Measurements from ENCODE around the gene KIF18A. TPM values are rescaled to one million over a fixed set of nuclear protein-coding genes. Genes with fewer than 3 reads are reported as not detected.

KIF18A gene
- polyA plus RNA-seq, 1 donor from 2014 or later, result 0.83 TPM

- no peaks in the 10 kb centered on the region for H3F3A ChIP-seq (ENCODE audit: insufficient read depth, low read length, poor library complexity, severe bottlenecking)
- TF ChIP-seq POLR2AphosphoS5 (IDR thresholded peaks at IDR 0.05) (no peak), SMC3 (conservative IDR thresholded peaks at IDR 0.05; ENCODE audit: poor library complexity) (no peak), REST (IDR thresholded peaks at IDR 0.05; ENCODE audit: borderline replicate concordance) (no peak), EZH2 (IDR thresholded peaks at IDR 0.05; ENCODE audit: borderline replicate concordance, insufficient read depth, low read length, poor library complexity, severe bottlenecking) (no peak), EP300 (conservative IDR thresholded peaks at IDR 0.05; ENCODE audit: poor library complexity, severe bottlenecking) (no peak), TAF1 (IDR thresholded peaks at IDR 0.05; ENCODE audit: low read depth) (no peak), CTCF (IDR thresholded peaks at IDR 0.05; ENCODE audit: poor library complexity, severe bottlenecking) (no peak), RAD21 (conservative IDR thresholded peaks at IDR 0.05) (no peak), MXI1 (conservative IDR thresholded peaks at IDR 0.05; ENCODE audit: poor library complexity, severe bottlenecking) (no peak)
- peaks cover 28% of the 10 kb centered on the region for H3K79me2 ChIP-seq (replicated peaks; ENCODE audit: insufficient read depth, low read length)
- no peaks in the 10 kb centered on the region for H3K27me3 ChIP-seq (ENCODE audit: insufficient read depth, low read depth, low read length)
- H2AFZ ChIP-seq (ENCODE audit: low read depth, low read length), result no peak overlapping the region
- H3K4me2 ChIP-seq (ENCODE audit: low read length), result no peak overlapping the region
- H3K27ac ChIP-seq (ENCODE audit: low read length), result no peak overlapping the region
- H4K20me1 ChIP-seq (ENCODE audit: insufficient read depth), result no peaks in the 10 kb centered on the region
- no peaks in the 10 kb centered on the region for H3K36me3 ChIP-seq (ENCODE audit: insufficient read depth, low read length)
- no peak overlapping the region for H3K4me3 ChIP-seq (ENCODE audit: low read length)
- no peak overlapping the region for H3K9ac ChIP-seq (ENCODE audit: low read length)
- H3K9me3 ChIP-seq (ENCODE audit: low read length), result no peaks in the 10 kb centered on the region
- H3K9me2 ChIP-seq (ENCODE audit: insufficient read depth, low read length), result no peaks in the 10 kb centered on the region
Measured at GRCh38 chr11:28098257-28098656, 9.7 kb downstream of the KIF18A start.

GRCh38 chr11:28092786-28093185, 15.2 kb downstream of the KIF18A start:
- H2AFZ ChIP-seq (ENCODE audit: low read depth, low read length), result no peak overlapping the region

More at GRCh38 chr11:28092786-28093185, 15.2 kb downstream of the KIF18A start:
- Histone ChIP-seq H3K27me3 (ENCODE audit: insufficient read depth, low read depth, low read length) (no peaks in the 10 kb centered on the region), H3K9me3 (ENCODE audit: low read length) (no peaks in the 10 kb centered on the region), H3K36me3 (ENCODE audit: insufficient read depth, low read length) (no peaks in the 10 kb centered on the region), H3K9ac (ENCODE audit: low read length) (no peak overlapping the region), H3K9me2 (ENCODE audit: insufficient read depth, low read length) (no peaks in the 10 kb centered on the region), H3K79me2 (replicated peaks; ENCODE audit: insufficient read depth, low read length) (peaks cover 4% of the 10 kb centered on the region), H3K4me2 (ENCODE audit: low read length) (no peak overlapping the region), H4K20me1 (ENCODE audit: insufficient read depth) (no peaks in the 10 kb centered on the region), H3F3A (ENCODE audit: insufficient read depth, low read length, poor library complexity, severe bottlenecking) (no peaks in the 10 kb centered on the region), H3K4me3 (ENCODE audit: low read length) (no peak overlapping the region), H3K27ac (ENCODE audit: low read length) (no peak overlapping the region)
- no peak for TF ChIP-seq RAD21 (conservative IDR thresholded peaks at IDR 0.05)
- TF ChIP-seq POLR2AphosphoS5 (IDR thresholded peaks at IDR 0.05), result no peak
- TF ChIP-seq SMC3 (conservative IDR thresholded peaks at IDR 0.05; ENCODE audit: poor library complexity), result no peak
- no peak for TF ChIP-seq EP300 (conservative IDR thresholded peaks at IDR 0.05; ENCODE audit: poor library complexity, severe bottlenecking)
- no peak for TF ChIP-seq REST (IDR thresholded peaks at IDR 0.05; ENCODE audit: borderline replicate concordance)
- no peak for TF ChIP-seq MXI1 (conservative IDR thresholded peaks at IDR 0.05; ENCODE audit: poor library complexity, severe bottlenecking)
- no peak for TF ChIP-seq CTCF (IDR thresholded peaks at IDR 0.05; ENCODE audit: poor library complexity, severe bottlenecking)
- TF ChIP-seq TAF1 (IDR thresholded peaks at IDR 0.05; ENCODE audit: low read depth), result no peak
- no peak for TF ChIP-seq EZH2 (IDR thresholded peaks at IDR 0.05; ENCODE audit: borderline replicate concordance, insufficient read depth, low read length, poor library complexity, severe bottlenecking)
